ENCODE data around the gene ELOB. TPM values are rescaled to one million over a fixed set of nuclear protein-coding genes. Genes with fewer than 3 reads are reported as not detected.

ELOB gene
- total and polyA plus RNA-seq, 2 donors (not counting 1 experiment from before 2014, with no cell fraction given) = 124 to 436 TPM

DNA sequence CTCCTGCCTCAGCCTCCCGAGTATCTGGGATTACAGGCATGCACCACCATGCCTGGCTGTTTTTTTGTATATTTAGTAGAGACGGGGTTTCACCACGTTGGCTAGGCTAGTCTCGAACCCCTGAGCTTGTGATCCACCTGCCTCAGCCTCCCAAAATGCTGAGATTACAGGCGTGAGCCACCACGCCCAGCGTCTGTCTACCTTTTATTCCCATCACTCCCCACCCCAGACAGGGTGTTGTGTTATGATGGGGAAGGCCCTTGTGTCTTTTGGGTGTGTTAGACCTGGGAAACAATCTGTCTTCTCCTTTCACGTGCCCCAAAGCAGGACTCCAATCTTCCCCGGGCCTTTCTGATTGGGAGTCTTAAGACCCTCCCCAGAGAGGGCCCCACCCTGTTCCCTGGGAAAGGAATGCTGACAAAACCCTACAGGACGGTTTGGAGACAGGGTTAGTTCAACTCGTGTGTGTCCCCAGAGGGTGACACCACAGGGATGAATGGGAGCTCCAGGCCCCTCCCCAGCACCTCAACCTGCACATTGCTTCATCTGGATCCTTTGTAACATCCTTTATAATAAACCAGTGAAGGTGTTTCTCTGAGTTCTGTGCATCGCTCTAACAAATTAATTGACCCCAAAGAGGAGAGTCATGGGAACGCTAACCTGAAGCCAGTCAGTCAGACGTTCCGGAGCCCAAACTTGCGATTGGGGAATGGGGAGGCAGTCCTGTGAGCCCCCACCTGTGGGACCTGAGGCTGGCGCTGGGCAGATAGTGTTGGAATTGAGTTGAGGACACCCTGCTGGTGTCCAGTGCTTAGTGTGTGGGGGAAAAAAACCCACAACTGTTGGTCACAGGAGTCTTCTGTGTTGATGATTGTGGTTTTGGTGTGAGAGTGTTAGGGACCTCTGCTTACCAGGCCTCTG lies 3.2 kb upstream of the ELOB start:
- no peak overlapping the region for H3K27ac ChIP-seq (ENCODE audit: insufficient read depth, low read length)
- no peaks in the 10 kb centered on the region for H3K9me3 ChIP-seq (ENCODE audit: control insufficient read depth, insufficient read depth, low read depth, low read length)
- H3K27me3 ChIP-seq (ENCODE audit: control insufficient read depth, insufficient read depth, low read length) = peaks cover 7% of the 10 kb centered on the region
- H3K4me1 ChIP-seq (ENCODE audit: control insufficient read depth, extremely low read depth, insufficient read depth, low read length) = peaks cover 7% of the 10 kb centered on the region
- TF ChIP-seq, protein P1, sequence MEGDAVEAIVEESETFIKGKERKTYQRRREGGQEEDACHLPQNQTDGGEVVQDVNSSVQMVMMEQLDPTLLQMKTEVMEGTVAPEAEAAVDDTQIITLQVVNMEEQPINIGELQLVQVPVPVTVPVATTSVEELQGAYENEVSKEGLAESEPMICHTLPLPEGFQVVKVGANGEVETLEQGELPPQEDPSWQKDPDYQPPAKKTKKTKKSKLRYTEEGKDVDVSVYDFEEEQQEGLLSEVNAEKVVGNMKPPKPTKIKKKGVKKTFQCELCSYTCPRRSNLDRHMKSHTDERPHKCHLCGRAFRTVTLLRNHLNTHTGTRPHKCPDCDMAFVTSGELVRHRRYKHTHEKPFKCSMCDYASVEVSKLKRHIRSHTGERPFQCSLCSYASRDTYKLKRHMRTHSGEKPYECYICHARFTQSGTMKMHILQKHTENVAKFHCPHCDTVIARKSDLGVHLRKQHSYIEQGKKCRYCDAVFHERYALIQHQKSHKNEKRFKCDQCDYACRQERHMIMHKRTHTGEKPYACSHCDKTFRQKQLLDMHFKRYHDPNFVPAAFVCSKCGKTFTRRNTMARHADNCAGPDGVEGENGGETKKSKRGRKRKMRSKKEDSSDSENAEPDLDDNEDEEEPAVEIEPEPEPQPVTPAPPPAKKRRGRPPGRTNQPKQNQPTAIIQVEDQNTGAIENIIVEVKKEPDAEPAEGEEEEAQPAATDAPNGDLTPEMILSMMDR (conservative IDR thresholded peaks at IDR 0.05 in 1 of 2, IDR thresholded peaks at IDR 0.05 in 1 of 2; ENCODE audit: low read depth in 1 of 2, low read length in 2 of 2) = no peak
- no peak for DNase-seq (ENCODE audit: low read depth in 2 of 2)
- H3K4me3 ChIP-seq (replicated peaks in 1 of 4; ENCODE audit: control extremely low read depth in 1 of 4, insufficient read depth in 1 of 4, low read depth in 3 of 4, low read length in 4 of 4) = no peak overlapping the region
- no peak overlapping the region for H2AFZ ChIP-seq (ENCODE audit: low read length)
- no peaks in the 10 kb centered on the region for H3K36me3 ChIP-seq (ENCODE audit: control insufficient read depth, insufficient read depth, low read length)
- peaks cover 30% of the 10 kb centered on the region for H3K79me2 ChIP-seq (ENCODE audit: control insufficient read depth, insufficient read depth, low read length)
- no peak overlapping the region for H3K4me2 ChIP-seq (ENCODE audit: extremely low read depth, insufficient read depth, low read length)
- no peaks in the 10 kb centered on the region for H4K20me1 ChIP-seq (ENCODE audit: control insufficient read depth, extremely low read depth, insufficient read depth, low read length)
- H3K9ac ChIP-seq (ENCODE audit: insufficient read depth, low read length) = no peak overlapping the region

DNA sequence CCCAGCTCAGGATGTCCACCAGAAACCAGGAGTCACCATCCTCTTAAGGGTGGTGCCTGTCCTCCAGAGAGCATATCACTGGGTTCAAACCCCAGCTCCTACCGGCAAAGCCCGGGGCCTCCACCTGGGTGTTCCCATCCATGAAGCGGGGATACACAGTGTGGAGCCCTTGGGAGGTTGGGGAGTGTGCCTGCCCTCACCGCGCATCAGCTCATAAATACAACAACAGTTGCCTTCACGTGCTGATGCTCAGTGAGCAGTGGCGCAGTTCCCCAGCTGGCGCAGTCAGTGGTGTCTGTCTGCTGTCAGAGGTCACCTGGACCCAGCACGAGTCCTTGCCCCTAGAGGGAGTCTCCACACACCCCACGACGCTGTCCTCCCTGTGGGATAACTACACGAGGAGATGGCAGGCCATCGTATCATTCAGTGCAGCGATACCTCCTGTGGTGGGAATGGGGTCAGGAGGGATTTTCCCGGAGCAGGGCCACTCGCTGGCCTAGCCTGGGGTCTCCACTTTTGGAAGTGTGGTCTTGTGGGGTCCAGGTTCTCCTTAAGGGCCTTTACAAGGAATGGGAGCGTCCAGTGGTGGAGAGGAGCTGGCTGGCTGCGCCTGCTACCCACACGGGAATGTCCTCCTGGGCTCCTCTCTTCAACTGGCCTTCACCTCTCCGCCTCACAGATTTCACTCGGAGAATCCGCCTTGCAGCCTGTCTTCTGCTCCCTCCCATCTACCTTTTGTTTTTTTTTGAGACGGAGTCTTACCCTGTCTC lies 2.3 kb upstream of the ELOB start:
- Histone ChIP-seq H3K36me3 (ENCODE audit: control insufficient read depth, insufficient read depth, low read length) (no peaks in the 10 kb centered on the region), H3K4me2 (ENCODE audit: extremely low read depth, insufficient read depth, low read length) (no peak overlapping the region), H3K9me3 (ENCODE audit: control insufficient read depth, insufficient read depth, low read depth, low read length) (no peaks in the 10 kb centered on the region), H2AFZ (ENCODE audit: low read length) (no peak overlapping the region), H3K79me2 (ENCODE audit: control insufficient read depth, insufficient read depth, low read length) (peaks cover 34% of the 10 kb centered on the region), H3K27ac (ENCODE audit: insufficient read depth, low read length) (no peak overlapping the region), H4K20me1 (ENCODE audit: control insufficient read depth, extremely low read depth, insufficient read depth, low read length) (no peaks in the 10 kb centered on the region), H3K27me3 (ENCODE audit: control insufficient read depth, insufficient read depth, low read length) (peaks cover 2% of the 10 kb centered on the region), H3K9ac (ENCODE audit: insufficient read depth, low read length) (no peak overlapping the region), H3K4me3 (replicated peaks in 1 of 4; ENCODE audit: control extremely low read depth in 1 of 4, insufficient read depth in 1 of 4, low read depth in 3 of 4, low read length in 4 of 4) (no peak overlapping the region), H3K4me1 (ENCODE audit: control insufficient read depth, extremely low read depth, insufficient read depth, low read length) (peaks cover 7% of the 10 kb centered on the region)
- DNase-seq (ENCODE audit: low read depth in 2 of 2) = no peak
- TF ChIP-seq, protein P1 (conservative IDR thresholded peaks at IDR 0.05 in 1 of 2, IDR thresholded peaks at IDR 0.05 in 1 of 2; ENCODE audit: low read depth in 1 of 2, low read length in 2 of 2) = no peak
- TF ChIP-seq EZH2 (IDR thresholded peaks at IDR 0.05; ENCODE audit: low read length, missing control alignments) = no peak

DNA sequence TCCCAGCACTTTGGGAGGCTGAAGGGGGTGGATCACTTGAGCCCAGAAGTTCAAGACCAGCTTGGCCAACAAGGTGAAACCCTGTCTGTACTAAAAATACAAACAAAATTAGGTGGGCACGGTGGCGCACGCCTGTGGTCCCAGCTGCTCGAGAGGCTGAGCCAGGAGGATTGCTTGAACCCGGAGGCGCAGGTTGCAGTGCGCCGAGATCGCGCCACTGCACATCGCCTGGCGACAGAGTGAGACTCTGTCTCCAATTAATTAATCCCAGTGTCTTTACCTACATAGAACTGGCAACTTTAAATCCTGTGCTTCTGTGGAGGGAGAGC lies 1.5 kb upstream of the ELOB start:
- no peak overlapping the region for H3K9ac ChIP-seq (ENCODE audit: insufficient read depth, low read length)
- peak overlapping the region; percentile 99 for H3K4me2 ChIP-seq (ENCODE audit: extremely low read depth, insufficient read depth, low read length)
- H3K79me2 ChIP-seq (ENCODE audit: control insufficient read depth, insufficient read depth, low read length) = peaks cover 39% of the 10 kb centered on the region

More for the DNA sequence above, 1.5 kb upstream of the ELOB start:
- H3K27me3 ChIP-seq (ENCODE audit: control insufficient read depth, insufficient read depth, low read length) = no peaks in the 10 kb centered on the region
- H3K27ac ChIP-seq (ENCODE audit: insufficient read depth, low read length) = no peak overlapping the region
- H3K36me3 ChIP-seq (ENCODE audit: control insufficient read depth, insufficient read depth, low read length) = no peaks in the 10 kb centered on the region
- H3K4me3 ChIP-seq (replicated peaks in 1 of 4; ENCODE audit: control extremely low read depth in 1 of 4, insufficient read depth in 1 of 4, low read depth in 3 of 4, low read length in 4 of 4) = peak overlapping the region in 3 of 4 experiments; percentile 82 to 96 (median 89)
- H3K9me3 ChIP-seq (ENCODE audit: control insufficient read depth, insufficient read depth, low read depth, low read length) = no peaks in the 10 kb centered on the region
- H3K4me1 ChIP-seq (ENCODE audit: control insufficient read depth, extremely low read depth, insufficient read depth, low read length) = peaks cover 7% of the 10 kb centered on the region
- no peak for TF ChIP-seq EZH2 (IDR thresholded peaks at IDR 0.05; ENCODE audit: low read length, missing control alignments)
- TF ChIP-seq, protein P1 (conservative IDR thresholded peaks at IDR 0.05 in 1 of 2, IDR thresholded peaks at IDR 0.05 in 1 of 2; ENCODE audit: low read depth in 1 of 2, low read length in 2 of 2) = no peak
- H2AFZ ChIP-seq (ENCODE audit: low read length) = no peak overlapping the region
- no peaks in the 10 kb centered on the region for H4K20me1 ChIP-seq (ENCODE audit: control insufficient read depth, extremely low read depth, insufficient read depth, low read length)
- DNase-seq (ENCODE audit: low read depth in 2 of 2) = no peak

All from fibroblast of lung (primary cell).